H1 (cell line): ENCODE measurements around the gene PAX9. TPM values are rescaled to one million over a fixed set of nuclear protein-coding genes. Genes with fewer than 3 reads are reported as not detected.

Experiments
- CTCF ChIA-PET: fragments of 300-600 bp; sonication (Branson Sonifier 250); formaldehyde crosslinking; loops from one replicate; lab custom pipeline; 2021; ENCODE audit not compliant: partially characterized antibody; lab: Charles Lee
- POLR2A ChIA-PET: fragments of 300-600 bp; sonication (Branson Sonifier 250); formaldehyde crosslinking; loops from one replicate; lab custom pipeline; 2021; ENCODE audit warnings: inconsistent platforms; ENCODE audit not compliant: partially characterized antibody; lab: Charles Lee
- DNase-seq, 2 experiments: peaks; one replicate each; pipeline versions ENCODE4 v3.0.0 to v3.0.0-alpha.2; 2010 to 2022; ENCODE audit warnings: low spot score in 2 of 2, low read depth in 1 of 2, mixed read lengths in 1 of 2
- FAIRE-seq: peaks from 2 replicates; lab custom pipeline; 2011; peaks lifted over from hg19 to GRCh38; lab: Jason Lieb, UNC
- H2AFZ ChIP-seq: 2 replicates; pipeline ENCODE4 v1.8.1; 2012; ENCODE audit warnings: low read length, inconsistent platforms
- H2AK5ac ChIP-seq: 2 replicates; pipeline ENCODE4 v1.6.1; 2013; ENCODE audit warnings: low read depth, low read length
- H2BK120ac ChIP-seq: replicated peaks from 2 replicates; pipeline ENCODE3; 2013; ENCODE audit warnings: low read depth, low read length, inconsistent platforms
- H2BK12ac ChIP-seq: 2 replicates; pipeline ENCODE4 v1.6.1; 2013; ENCODE audit warnings: low read depth, low read length
- H2BK15ac ChIP-seq: 2 replicates; pipeline ENCODE4 v1.6.1; 2013; ENCODE audit warnings: low read length
- H2BK20ac ChIP-seq: 2 replicates; pipeline ENCODE4 v1.6.1; 2013; ENCODE audit warnings: low read length
- H2BK5ac ChIP-seq: 2 replicates; pipeline ENCODE4 v1.6.1; 2013; ENCODE audit warnings: low read depth, low read length
- H3K14ac ChIP-seq: 2 replicates; pipeline ENCODE4 v1.6.1; 2013; ENCODE audit warnings: inconsistent platforms; ENCODE audit not compliant: insufficient read length
- H3K18ac ChIP-seq: 2 replicates; pipeline ENCODE4 v1.6.1; 2013; ENCODE audit warnings: low read length; ENCODE audit errors: extremely low read depth
- H3K23ac ChIP-seq: 2 replicates; pipeline ENCODE4 v1.6.1; 2013; ENCODE audit warnings: inconsistent platforms; ENCODE audit not compliant: insufficient read length
- H3K23me2 ChIP-seq: 2 replicates; pipeline ENCODE4 v1.6.1; 2013; ENCODE audit warnings: low read depth, low read length
- H3K27ac ChIP-seq: 2 replicates; pipeline ENCODE4 v1.6.1; 2011; ENCODE audit warnings: low read depth, low read length, inconsistent platforms
- H3K27me3 ChIP-seq, 4 experiments: replicated peaks in 1 of 4; 1 replicate in 1 of 4; 2 replicates in 3 of 4; pipeline versions ENCODE4 v1.6.1 to v1.8.1; 2011 to 2013; ENCODE audit warnings: low read length in 3 of 4, mild to moderate bottlenecking in 3 of 4, inconsistent platforms in 2 of 4, mixed read lengths in 2 of 4, moderate library complexity in 1 of 4; ENCODE audit not compliant: control insufficient read depth in 3 of 4, insufficient read depth in 3 of 4; ENCODE audit errors: extremely low read depth in 1 of 4
- H3K36me3 ChIP-seq, 4 experiments: 2 replicates each; pipeline versions ENCODE4 v1.6.1 to v1.8.1; 2011 to 2013; ENCODE audit warnings: mild to moderate bottlenecking in 4 of 4, low read length in 3 of 4, moderate library complexity in 2 of 4, control low read depth in 1 of 4, inconsistent platforms in 1 of 4; ENCODE audit not compliant: insufficient read depth in 4 of 4, control insufficient read depth in 2 of 4
- H3K4ac ChIP-seq: replicated peaks from 2 replicates; pipeline ENCODE3; 2013; ENCODE audit warnings: low read length, low read depth, mixed read lengths, inconsistent platforms; ENCODE audit not compliant: insufficient read length
- H3K4me1 ChIP-seq, 4 experiments: replicated peaks in 1 of 4; 1 replicate in 1 of 4; 2 replicates in 3 of 4; pipeline versions ENCODE4 v1.6.1 to v1.8.1; 2011 to 2013; ENCODE audit warnings: low read length in 3 of 4, inconsistent platforms in 2 of 4, mixed read lengths in 1 of 4; ENCODE audit not compliant: insufficient read depth in 4 of 4, control insufficient read depth in 3 of 4
- H3K4me2 ChIP-seq, 2 experiments: 2 replicates each; pipeline versions ENCODE4 v1.6.1 to v1.8.1; 2011 to 2013; ENCODE audit warnings: low read depth in 2 of 2, low read length in 2 of 2, control low read depth in 1 of 2, inconsistent platforms in 1 of 2, mild to moderate bottlenecking in 1 of 2; ENCODE audit not compliant: insufficient read depth in 1 of 2
- H3K4me3 ChIP-seq, 4 experiments: fragments of 200-600, 300-600 bp in 1 of 4; sonication (generic), shearing (Covaris generic), sonication (Bioruptor Twin) in 1 of 4; 2 replicates each; pipeline versions ENCODE4 v1.5.1 to v1.8.1; 2011 to 2016; ENCODE audit warnings: low read length in 4 of 4, low read depth in 3 of 4, control low read depth in 2 of 4, inconsistent platforms in 2 of 4, mild to moderate bottlenecking in 2 of 4, mixed read lengths in 1 of 4, moderate library complexity in 1 of 4; ENCODE audit not compliant: insufficient read depth in 2 of 4; ENCODE audit errors: extremely low read depth in 1 of 4
- H3K56ac ChIP-seq: replicated peaks from 2 replicates; pipeline ENCODE3; 2013; ENCODE audit warnings: low read depth, mild to moderate bottlenecking, mixed read lengths, low read length, inconsistent platforms; ENCODE audit not compliant: insufficient read length
- H3K79me1 ChIP-seq: 2 replicates; pipeline ENCODE4 v1.6.1; 2013; ENCODE audit warnings: low read depth, low read length, control low read depth
- H3K79me2 ChIP-seq, 2 experiments: 2 replicates each; pipeline versions ENCODE4 v1.6.1 to v1.8.1; 2012 to 2013; ENCODE audit warnings: low read length in 2 of 2, mild to moderate bottlenecking in 2 of 2, inconsistent platforms in 1 of 2; ENCODE audit not compliant: insufficient read depth in 2 of 2, control insufficient read depth in 1 of 2
- H3K9ac ChIP-seq, 4 experiments: replicated peaks in 1 of 4; 1 replicate in 1 of 4; 2 replicates in 3 of 4; pipeline versions ENCODE4 v1.6.1 to v1.8.1; 2011 to 2013; ENCODE audit warnings: low read depth in 3 of 4, low read length in 3 of 4, control low read depth in 2 of 4, mild to moderate bottlenecking in 2 of 4, moderate library complexity in 2 of 4, inconsistent platforms in 1 of 4; ENCODE audit errors: extremely low read depth in 1 of 4
- H3K9me3 ChIP-seq, 2 experiments: 2 replicates each; pipeline versions ENCODE4 v1.6.1 to v1.8.1; 2012 to 2013; ENCODE audit warnings: mild to moderate bottlenecking in 2 of 2, moderate library complexity in 2 of 2, control low read depth in 1 of 2, inconsistent platforms in 1 of 2, low read depth in 1 of 2, low read length in 1 of 2, mixed read lengths in 1 of 2; ENCODE audit not compliant: insufficient read depth in 2 of 2
- H4K20me1 ChIP-seq, 2 experiments: replicated peaks in 1 of 2; 2 replicates each; pipeline versions ENCODE3 to v1.8.1; 2011 to 2013; ENCODE audit warnings: inconsistent platforms in 2 of 2, low read length in 2 of 2, mild to moderate bottlenecking in 1 of 2; ENCODE audit not compliant: insufficient read depth in 2 of 2, control insufficient read depth in 1 of 2
- H4K5ac ChIP-seq: 2 replicates; pipeline ENCODE4 v1.6.1; 2013; ENCODE audit warnings: low read length, low read depth, mixed read lengths, inconsistent platforms; ENCODE audit not compliant: insufficient read length
- H4K8ac ChIP-seq: 2 replicates; pipeline ENCODE4 v1.8.0; 2013; ENCODE audit warnings: mild to moderate bottlenecking, moderate library complexity, low read length, inconsistent platforms; ENCODE audit not compliant: insufficient read depth; ENCODE audit errors: extremely low read depth
- H4K91ac ChIP-seq: replicated peaks from 2 replicates; pipeline ENCODE3; 2013; ENCODE audit warnings: low read length, mixed read lengths, inconsistent platforms; ENCODE audit not compliant: insufficient read length
- GABPA ChIP-seq: IDR thresholded peaks from 2 replicates; pipeline ENCODE4 v1.6.1; 2011; ENCODE audit warnings: mild to moderate bottlenecking, low read length, moderate library complexity, borderline replicate concordance; ENCODE audit not compliant: insufficient read depth
- NANOG ChIP-seq: IDR thresholded peaks from 2 replicates; pipeline ENCODE4 v1.6.1; 2011; ENCODE audit warnings: low read length, low read depth, mild to moderate bottlenecking, inconsistent platforms; ENCODE audit not compliant: insufficient read depth, poor library complexity, severe bottlenecking
- SP2 ChIP-seq: IDR thresholded peaks from 2 replicates; pipeline ENCODE4 v1.6.1; 2012; ENCODE audit warnings: mild to moderate bottlenecking, low read length, inconsistent platforms
- ZNF274 ChIP-seq: IDR thresholded peaks from 2 replicates; pipeline ENCODE4 v1.7.0; 2012; ENCODE audit warnings: low read length, borderline replicate concordance; ENCODE audit errors: extremely low read depth
- WGBS, 2 experiments: shearing (Covaris generic) in 1 of 2; methylation state at CpG; one replicate each; pipeline versions ENCODE4 v1.1.6 to v1.1.7; 2013 to 2015; ENCODE audit warnings: low lambda C conversion rate in 2 of 2, mixed read lengths in 2 of 2, inconsistent platforms in 1 of 2, low coverage in 1 of 2, missing lambda C conversion rate in 1 of 2; ENCODE audit not compliant: insufficient replicate concordance in 2 of 2, insufficient coverage in 1 of 2, insufficient read length in 1 of 2; ENCODE audit errors: extremely low coverage in 1 of 2, missing lambda C conversion rate in 1 of 2; 5-methylcytosine and 5-hydroxymethylcytosine counted together
- polyA plus RNA-seq, 7 experiments: library from polyadenylated mRNA; depleted of rRNA in 3 of 7; stranded (reverse) in 5 of 7; unstranded in 2 of 7; fragments of >200 nt in 5 of 7; fragments of 200-250 nt in 2 of 7; gene quantifications; 1 replicate in 5 of 7; 2 replicates in 1 of 7; 4 replicates in 1 of 7; pipeline versions ENCODE4 v1.2.1 to v1.2.3, GENCODE V29; 2011 to 2013; ENCODE audit warnings: missing spikeins in 2 of 7, mixed read lengths in 2 of 7
- total RNA-seq: library from RNA; stranded (reverse); fragmentation: NEBNext Ultra II Directional; extraction: Animal tissue kit (Norgen Biotek cat#: 25700); gene quantifications from 2 replicates; pipeline ENCODE4 v1.2.1, GENCODE V29; 2021
- TF ChIP-seq, protein P1 (sequence below): IDR thresholded peaks from 2 replicates; pipeline ENCODE4 v1.6.1; 2012; ENCODE audit warnings: inconsistent platforms

The PAX9 gene
- total and polyA plus RNA-seq, 2 of the 8 experiments (the other 6 are each of a cell fraction or from before 2014, with no cell fraction given): 0.05 TPM; not detected in 1

DNA sequence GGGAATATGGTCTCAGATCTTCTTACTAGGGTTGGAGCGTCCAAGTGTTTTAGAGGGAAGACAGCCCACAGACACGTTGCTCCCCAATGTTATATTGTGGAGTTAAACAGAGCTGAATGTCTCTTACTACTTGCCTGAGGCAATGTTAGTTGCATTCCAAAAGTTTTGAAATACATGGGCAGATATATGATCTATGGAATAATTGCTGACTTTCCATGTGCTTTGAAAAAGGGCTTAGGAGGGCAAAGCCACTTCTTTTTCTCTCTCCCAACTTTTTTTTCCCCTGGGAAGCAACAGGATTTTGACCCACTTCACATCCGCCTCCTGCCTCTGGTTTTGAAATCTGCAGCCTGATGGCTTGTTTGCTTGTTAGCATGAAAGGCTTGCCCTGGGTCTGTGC, 33.7 kb upstream of the PAX9 start:
- Histone ChIP-seq H3K79me1 (no peaks in the 10 kb centered on the region), H3K9ac (no peak overlapping the region), H4K8ac (no peak overlapping the region), H2BK20ac (no peak overlapping the region), H3K79me2 (no peaks in the 10 kb centered on the region), H3K18ac (no peak overlapping the region), H3K36me3 (no peaks in the 10 kb centered on the region), H4K20me1 (no peaks in the 10 kb centered on the region), H3K23me2 (peaks cover 2% of the 10 kb centered on the region; the same call in 1 of the 2 replicates), H3K27ac (no peak overlapping the region), H3K9me3 (no peaks in the 10 kb centered on the region), H3K4me1 (peaks cover 0 to 5% (median 0%) of the 10 kb centered on the region in 4 experiments; a peak in 1 of 7 replicates), H2AK5ac (no peak overlapping the region), H3K4me2 (no peak overlapping the region), H3K56ac (no peak overlapping the region), H3K14ac (no peak overlapping the region), H2BK12ac (no peak overlapping the region), H2BK15ac (no peak overlapping the region), H4K5ac (no peak overlapping the region), H2AFZ (no peak overlapping the region), H3K4ac (no peak overlapping the region), H4K91ac (no peak overlapping the region), H3K4me3 (no peak overlapping the region), H3K23ac (no peak overlapping the region), H3K27me3 (no peaks in the 10 kb centered on the region), H2BK5ac (no peak overlapping the region), H2BK120ac (no peak overlapping the region)
- TF ChIP-seq NANOG (no peak), SP2 (no peak), ZNF274 (no peak), GABPA (no peak)
- TF ChIP-seq, protein P1, sequence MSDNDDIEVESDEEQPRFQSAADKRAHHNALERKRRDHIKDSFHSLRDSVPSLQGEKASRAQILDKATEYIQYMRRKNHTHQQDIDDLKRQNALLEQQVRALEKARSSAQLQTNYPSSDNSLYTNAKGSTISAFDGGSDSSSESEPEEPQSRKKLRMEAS: no peak
- POLR2A ChIA-PET: interaction anchor here (1.1 kb wide), 1 partner anchor 8 kb away, joined by 3 read pairs; no protein-coding TSS in a partner anchor
- FAIRE-seq (no peak), DNase-seq (no peak)
- 90% methylated on average over 3 of the region's 3 CpGs; no CpG with 5 or more reads in 1 of the 2 experiments for WGBS, 2 experiments
- CTCF ChIA-PET: interaction anchor here (0.6 to 4.3 kb wide), 7 partner anchors 10 to 314 kb away, joined by 3 to 25 read pairs (median 4); no protein-coding TSS in a partner anchor
